NCI-H524 (cell line): ENCODE data around the gene ERCC8.
"Not testable (repeated sequence)": the region's sequence is repeated elsewhere in the genome, so short reads cannot be mapped to it uniquely, and the experiment has no call there.

Experiments used
- DNase-seq, 2 experiments: peaks; one replicate each; lab custom pipeline; 2025; lab: John Stamatoyannopoulos, UW

The ERCC8 gene

GRCh38 chr5:60916646-60917045 is 28.2 kb downstream of the ERCC8 start:
- DNase-seq: no peak

- no peak for DNase-seq
Measured at GRCh38 chr5:60903356-60903755, 41.5 kb downstream of the ERCC8 start.

- DNase-seq: no peak
Measured at GRCh38 chr5:60896991-60897390, 47.9 kb downstream of the ERCC8 start.

DNA sequence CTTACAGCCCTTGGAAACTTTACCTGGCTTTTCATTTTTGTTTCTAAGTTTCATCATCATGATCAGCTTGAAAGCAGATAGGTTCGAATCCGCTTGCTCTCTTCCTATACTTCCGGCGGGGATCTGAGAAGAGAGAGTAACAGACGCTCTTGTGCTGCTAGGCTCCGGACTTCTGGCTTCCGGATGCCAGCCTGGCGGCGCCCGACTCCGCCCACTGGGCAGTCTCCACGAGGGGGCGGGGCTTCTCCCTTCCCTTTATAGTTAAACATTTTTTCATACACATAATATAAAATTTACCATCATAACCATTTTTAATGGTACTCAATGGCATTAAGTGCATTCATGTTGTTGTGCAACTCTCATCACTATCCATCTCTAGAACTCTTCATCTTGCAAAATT is 51.3 kb downstream of the ERCC8 start:
- no peak for DNase-seq

DNA sequence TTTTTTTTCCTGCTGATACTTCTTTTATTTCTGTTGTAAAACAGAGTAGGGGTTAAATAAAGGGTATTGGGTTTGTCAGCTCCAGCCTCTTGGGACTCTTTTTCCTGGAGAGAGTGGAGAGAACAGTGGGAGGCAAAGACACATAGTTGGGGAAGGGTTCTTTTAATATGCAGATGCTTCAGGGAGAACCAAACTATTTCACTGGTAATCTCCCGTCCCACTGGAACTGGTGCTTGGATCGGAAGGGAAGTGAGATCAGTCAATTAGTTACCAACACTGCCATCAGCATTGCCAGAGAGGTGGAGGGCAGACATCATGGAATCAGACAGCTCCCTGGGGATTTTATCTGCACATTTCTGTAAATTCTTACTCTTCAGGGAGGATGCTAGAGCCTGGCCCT is 53.2 kb downstream of the ERCC8 start:
- no peak for DNase-seq

- no peak for DNase-seq
Measured at GRCh38 chr5:60888359-60889061, 56.4 kb downstream of the ERCC8 start.

- DNase-seq: no peak
Measured at GRCh38 chr5:60887746-60888145, 57.1 kb downstream of the ERCC8 start.

DNA sequence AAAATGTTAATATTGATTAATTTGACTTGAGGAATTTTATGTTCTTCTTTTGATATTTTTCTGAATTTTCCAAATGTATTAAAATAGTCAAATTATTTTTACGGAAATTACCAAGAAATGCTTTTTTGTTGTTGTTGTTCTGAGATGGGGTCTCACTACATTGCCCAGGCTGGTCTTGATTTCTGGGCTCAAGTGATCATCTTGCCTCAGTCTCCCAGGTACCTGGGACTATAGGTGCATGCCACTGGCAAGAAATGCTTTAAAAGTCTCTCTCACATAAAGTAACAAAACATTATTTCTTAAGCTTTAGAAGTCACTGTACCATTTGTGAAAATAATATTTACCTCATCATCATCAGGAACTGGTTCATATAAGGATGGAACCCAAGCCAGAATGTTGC is 57.8 kb downstream of the ERCC8 start:
- no peak for DNase-seq

- DNase-seq: no peak
Measured at GRCh38 chr5:60886158-60886557, 58.7 kb downstream of the ERCC8 start.

GRCh38 chr5:60883229-60883628 is 61.6 kb downstream of the ERCC8 start:
- no peak for DNase-seq

DNA sequence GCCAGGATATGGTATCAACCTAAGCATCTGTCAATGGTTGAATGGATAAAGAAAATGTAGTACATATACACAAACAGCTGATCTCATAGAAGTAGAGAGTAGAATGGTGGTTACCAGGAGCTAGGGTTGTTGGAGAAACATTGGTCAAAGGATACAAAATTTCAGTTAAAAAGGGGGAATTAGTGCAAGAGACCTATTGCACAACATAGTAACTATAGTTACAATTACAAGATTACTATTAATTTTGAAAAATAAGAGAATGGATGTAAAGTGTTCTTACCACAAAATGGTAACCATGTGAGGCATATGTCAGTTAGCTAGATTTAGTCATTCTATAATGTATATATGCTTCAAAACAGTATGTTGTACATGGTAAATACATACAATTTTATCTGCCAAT is 72.0 kb downstream of the ERCC8 start:
- no peak for DNase-seq

DNA sequence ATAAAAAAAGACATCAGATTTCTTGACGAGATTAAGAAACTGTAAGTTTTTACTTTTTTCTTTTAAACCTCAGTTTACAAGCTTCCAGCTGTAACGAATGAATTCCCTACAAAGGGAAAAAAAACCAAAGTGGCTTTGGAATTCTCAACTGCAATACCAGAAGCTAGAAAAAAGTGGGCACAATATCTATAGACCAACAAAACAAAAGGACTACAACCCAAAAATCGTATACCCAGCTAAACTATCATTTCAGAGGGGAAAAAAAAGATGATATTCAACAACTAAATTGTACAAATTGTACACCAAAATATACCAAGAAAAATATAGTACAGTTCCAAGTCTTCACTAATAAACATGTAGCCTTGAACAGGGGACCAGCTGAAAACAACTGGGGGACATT is 74.0 kb downstream of the ERCC8 start:
- no peak for DNase-seq

- not testable (repeated sequence) for DNase-seq
Measured at GRCh38 chr5:60860572-60860971, 84.3 kb downstream of the ERCC8 start.

- DNase-seq: no peak
Measured at GRCh38 chr5:60856066-60856465, 88.8 kb downstream of the ERCC8 start.

DNA sequence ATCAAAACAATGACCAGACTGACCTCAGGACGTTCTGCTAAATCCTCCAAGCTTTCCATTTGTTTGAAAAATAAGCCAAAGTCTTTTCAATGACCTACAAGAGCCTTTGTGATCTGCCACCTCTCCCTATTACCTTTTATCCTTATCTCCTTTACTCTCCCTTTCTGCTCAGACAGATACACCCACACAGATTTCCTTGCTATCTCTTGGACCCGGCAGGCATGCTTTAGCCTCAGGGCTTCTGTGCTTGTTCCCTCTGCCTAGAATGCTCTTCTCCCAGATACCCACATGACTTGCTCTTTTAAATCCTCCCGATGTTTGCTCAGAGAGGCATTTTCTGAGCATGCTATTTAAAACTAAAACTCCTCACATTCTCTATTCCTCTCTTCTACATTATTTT is 91.9 kb downstream of the ERCC8 start:
- DNase-seq: no peak

GRCh38 chr5:60852317-60852716 is 92.6 kb downstream of the ERCC8 start:
- no peak for DNase-seq

- no peak for DNase-seq
Measured at GRCh38 chr5:60851626-60852025, 93.2 kb downstream of the ERCC8 start.

GRCh38 chr5:60846298-60846697 is 98.6 kb downstream of the ERCC8 start:
- DNase-seq: no peak

DNA sequence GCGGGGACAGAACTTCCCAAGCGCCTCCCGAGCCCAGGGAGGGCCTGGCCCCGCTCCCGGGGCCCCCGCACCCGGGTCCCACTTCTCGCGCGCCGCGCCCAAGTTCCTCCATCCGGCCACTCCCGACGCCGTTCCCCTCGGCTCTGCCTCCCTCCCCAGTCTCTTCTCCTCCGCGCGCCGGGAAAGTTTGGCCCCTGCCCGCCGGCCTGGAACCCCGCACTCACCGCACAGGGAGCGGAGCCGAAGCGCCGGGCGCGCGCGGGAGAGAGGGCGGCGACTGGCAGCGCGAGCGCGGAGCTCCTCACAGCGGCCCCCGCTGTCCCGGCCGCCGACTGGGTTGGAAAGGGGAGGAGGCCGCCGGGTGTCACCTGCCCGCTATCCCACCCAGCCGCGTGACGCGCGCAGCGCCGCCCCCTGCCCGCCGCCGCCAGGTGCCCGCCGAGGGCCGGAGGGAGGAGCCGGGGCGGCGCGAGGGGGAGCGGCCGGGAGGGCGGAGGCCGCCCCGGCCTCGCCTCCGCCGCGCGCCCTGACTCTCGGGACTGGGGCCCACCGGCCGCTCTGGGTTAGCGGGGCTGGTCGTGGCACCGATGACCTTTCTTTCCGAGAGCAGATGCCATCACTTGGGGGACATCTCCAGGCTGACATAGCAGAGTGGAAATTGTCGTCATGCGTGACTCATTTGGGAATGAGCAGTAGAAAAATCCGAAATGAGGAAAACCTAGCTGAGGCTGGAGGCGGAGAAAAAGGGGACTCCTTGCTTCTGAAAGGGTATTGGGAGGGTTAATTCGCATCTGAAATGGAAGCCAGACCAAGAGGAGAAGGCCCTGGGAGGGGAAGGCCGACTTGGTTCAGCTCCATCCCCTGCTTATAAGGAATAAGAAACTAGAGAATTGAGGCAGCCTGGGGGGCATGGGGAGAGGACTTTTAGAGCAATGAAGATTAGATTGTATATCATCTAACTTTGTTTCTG is 100.6 kb downstream of the ERCC8 start, which contains the start of gene ELOVL7:
TSS of gene ELOVL7 (minus strand) at position 334 of the 970 bp plus-strand sequence. CDS start 56,872 bp downstream, outside the sequence.
- DNase-seq: peak; percentile 48 to 70

- DNase-seq: peak in 1 of 2 experiments; percentile 29
Measured at GRCh38 chr5:60843386-60843935, 101.4 kb downstream of the ERCC8 start.

GRCh38 chr5:60842871-60843385 is 101.9 kb downstream of the ERCC8 start:
- peak in 1 of 2 experiments; percentile 29 for DNase-seq

- DNase-seq: no peak
Measured at GRCh38 chr5:60841361-60841760, 103.5 kb downstream of the ERCC8 start.
